ENCODE results near the gene AADACL4.

Gene AADACL4

GRCh38 chr1:12613180-12613579, 30.7 kb upstream of the AADACL4 start:
- DNase-seq (ENCODE audit: low read depth) = no peak

- no peak for DNase-seq (ENCODE audit: low read depth)
These were observed 29.3 kb upstream of the AADACL4 start for GRCh38 chr1:12614402-12615158.

- DNase-seq (ENCODE audit: low read depth) = no peak
These were observed 28.6 kb upstream of the AADACL4 start for GRCh38 chr1:12615159-12615864.

- no peak for DNase-seq (ENCODE audit: low read depth)
These were observed 27.8 kb upstream of the AADACL4 start for GRCh38 chr1:12615865-12616708.

GRCh38 chr1:12616709-12617373, 27.0 kb upstream of the AADACL4 start:
- no peak for DNase-seq (ENCODE audit: low read depth)

- no peak for DNase-seq (ENCODE audit: low read depth)
These were observed 26.4 kb upstream of the AADACL4 start for GRCh38 chr1:12617511-12617900.

GRCh38 chr1:12617901-12618660, 25.8 kb upstream of the AADACL4 start, which contains the start of gene DHRS3:
TSS of gene DHRS3 (minus strand) at chr1:12618210. CDS start at chr1:12617348, 862 bp downstream.
- no peak for DNase-seq (ENCODE audit: low read depth)

- DNase-seq (ENCODE audit: low read depth) = no peak
These were observed 25.3 kb upstream of the AADACL4 start for GRCh38 chr1:12618661-12618964.

GRCh38 chr1:12618965-12619791, 24.7 kb upstream of the AADACL4 start:
- no peak for DNase-seq (ENCODE audit: low read depth)

GRCh38 chr1:12619792-12620487, 23.9 kb upstream of the AADACL4 start:
- no peak for DNase-seq (ENCODE audit: low read depth)

GRCh38 chr1:12620488-12620865, 23.4 kb upstream of the AADACL4 start:
- DNase-seq (ENCODE audit: low read depth) = no peak

GRCh38 chr1:12620931-12621330, 23.0 kb upstream of the AADACL4 start:
- no peak for DNase-seq (ENCODE audit: low read depth)

GRCh38 chr1:12621346-12622335, 22.2 kb upstream of the AADACL4 start:
- DNase-seq (ENCODE audit: low read depth) = no peak

- no peak for DNase-seq (ENCODE audit: low read depth)
These were observed 21.4 kb upstream of the AADACL4 start for GRCh38 chr1:12622506-12622905.

GRCh38 chr1:12625276-12625675, 18.6 kb upstream of the AADACL4 start:
- DNase-seq (ENCODE audit: low read depth) = no peak

- DNase-seq (ENCODE audit: low read depth) = no peak
These were observed 17.0 kb upstream of the AADACL4 start for GRCh38 chr1:12626888-12627287.

- no peak for DNase-seq (ENCODE audit: low read depth)
These were observed 16.6 kb upstream of the AADACL4 start for GRCh38 chr1:12627296-12627695.

GRCh38 chr1:12629511-12629956, 14.4 kb upstream of the AADACL4 start:
- DNase-seq (ENCODE audit: low read depth) = no peak
